HepG2 (cell line): ENCODE data around the gene ZNF618. TPM values are rescaled to one million over a fixed set of nuclear protein-coding genes. Genes with fewer than 3 reads are reported as not detected.
A peak's percentile ranks its signal among the peaks of the same experiment; 100 is the strongest.

Experiments used
- ATAC-seq: fragments of 200-7000 bp; cut with Tn5 transposase; 3 replicates; pipeline ENCODE4 v1.9.1; 2020; ENCODE audit warnings: mild to moderate bottlenecking, moderate library complexity
- BruUV-seq: library from RNA; stranded (reverse); fragments of 400-500 nt; replicated peaks from 2 replicates; lab custom pipeline; 2021; lab: Mats Ljungman, UMichigan
- CTCF ChIA-PET: fragments of 300-600 bp; formaldehyde crosslinking; extraction: SDS; loops from one replicate; lab custom pipeline; 2021; ENCODE audit warnings: low total read pairs, inconsistent platforms, low intra/inter-chr PET ratio; lab: Yijun Ruan, JAX
- POLR2A ChIA-PET: fragments of 350-600 bp; sonication (Branson Sonifier 250); formaldehyde crosslinking; loops from one replicate; lab custom pipeline; 2020; ENCODE audit warnings: antibody characterized with exemption, inconsistent platforms; lab: Yijun Ruan, JAX
- DNase-seq: peaks from one replicate; pipeline ENCODE4 v3.0.0-alpha.2; 2015; ENCODE audit warnings: low spot score
- FAIRE-seq: peaks from 3 replicates; lab custom pipeline; 2011; peaks lifted over from hg19 to GRCh38; lab: Jason Lieb, UNC
- H2AFZ ChIP-seq: one replicate; pipeline ENCODE4 v1.6.1; 2011; ENCODE audit warnings: low read length, inconsistent platforms
- H3K27ac ChIP-seq: fragments of 300-600 bp; 3 replicates; pipeline ENCODE4 v1.8.0; 2011; ENCODE audit warnings: mixed run types, mild to moderate bottlenecking, mixed read lengths, low read length, inconsistent platforms; ENCODE audit not compliant: insufficient read depth; ENCODE audit errors: extremely low read length
- H3K27me3 ChIP-seq, 2 experiments: fragments of 200-600 bp in 1 of 2; 2 replicates in 1 of 2; 3 replicates in 1 of 2; pipeline versions ENCODE4 v1.6.0 to v1.8.0; 2011; ENCODE audit warnings: low read length in 2 of 2, mild to moderate bottlenecking in 2 of 2, moderate library complexity in 2 of 2, inconsistent platforms in 1 of 2; ENCODE audit not compliant: insufficient read depth in 2 of 2, control insufficient read depth in 1 of 2
- H3K36me3 ChIP-seq, 2 experiments: fragments of 200-600 bp in 1 of 2; replicated peaks in 1 of 2; 2 replicates in 1 of 2; 3 replicates in 1 of 2; pipeline versions ENCODE4 v1.5.1 to v1.8.0; 2011; ENCODE audit warnings: low read length in 2 of 2, inconsistent platforms in 1 of 2; ENCODE audit not compliant: insufficient read depth in 2 of 2, control insufficient read depth in 1 of 2
- H3K4me1 ChIP-seq: 2 replicates; pipeline ENCODE4 v1.5.1; 2012; ENCODE audit warnings: low read length, inconsistent platforms; ENCODE audit not compliant: insufficient read depth
- H3K4me2 ChIP-seq: 2 replicates; pipeline ENCODE4 v1.6.0; 2011; ENCODE audit warnings: low read depth, low read length, inconsistent platforms
- H3K4me3 ChIP-seq, 3 experiments: fragments of 200-600 bp in 1 of 3; sonication (generic), shearing (Covaris generic) in 1 of 3; replicated peaks in 1 of 3; 2 replicates each; pipeline ENCODE4 v1.5.1; 2011 to 2016; ENCODE audit warnings: low read length in 3 of 3, inconsistent platforms in 2 of 3, low read depth in 2 of 3, mild to moderate bottlenecking in 2 of 3, control low read depth in 1 of 3, mixed read lengths in 1 of 3; ENCODE audit not compliant: insufficient read depth in 1 of 3
- H3K79me2 ChIP-seq: one replicate; pipeline ENCODE4 v1.6.1; 2011; ENCODE audit warnings: low read length, inconsistent platforms; ENCODE audit not compliant: insufficient read depth
- H3K9ac ChIP-seq: 2 replicates; pipeline ENCODE4 v1.6.0; 2011; ENCODE audit warnings: mild to moderate bottlenecking, low read depth, low read length, inconsistent platforms; ENCODE audit not compliant: insufficient read depth
- H3K9me3 ChIP-seq: 2 replicates; pipeline ENCODE4 v1.5.1; 2012; ENCODE audit warnings: mild to moderate bottlenecking, low read length
- H4K20me1 ChIP-seq: 2 replicates; pipeline ENCODE4 v1.6.0; 2011; ENCODE audit warnings: inconsistent platforms, mild to moderate bottlenecking, low read length, moderate library complexity; ENCODE audit not compliant: insufficient read depth
- CBX1 ChIP-seq: IDR thresholded peaks from one replicate; pipeline ENCODE4 v1.6.1; 2016; ENCODE audit warnings: antibody characterized with exemption, low read depth
- CENPBD1 ChIP-seq: sonication (generic); formaldehyde crosslinking; IDR thresholded peaks from 2 replicates; pipeline ENCODE4 v1.8.0; 2022; ENCODE audit warnings: missing genetic modification reagents, low read depth, mild to moderate bottlenecking, borderline replicate concordance
- CHD4 ChIP-seq: fragments of 200-600 bp; sonication (generic); IDR thresholded peaks from 2 replicates; pipeline ENCODE4 v1.7.0; 2017; ENCODE audit warnings: mild to moderate bottlenecking, low read length, borderline replicate concordance
- HMGA1 ChIP-seq: sonication (generic); formaldehyde crosslinking; conservative IDR thresholded peaks from 2 replicates; pipeline ENCODE4 v1.4.0; 2020; ENCODE audit warnings: missing genetic modification reagents
- HNF1B ChIP-seq: sonication (generic); formaldehyde crosslinking; IDR thresholded peaks from 2 replicates; pipeline ENCODE4 v1.5.1; 2020; ENCODE audit warnings: mild to moderate bottlenecking, moderate library complexity, missing genetic modification reagents
- HNRNPK ChIP-seq: fragments of 200-400 bp; formaldehyde crosslinking; IDR thresholded peaks from 2 replicates; pipeline ENCODE4 v1.6.1; 2018; ENCODE audit warnings: low read length, low read depth, moderate library complexity, mild to moderate bottlenecking; ENCODE audit not compliant: poor library complexity, severe bottlenecking
- POLR2G ChIP-seq: fragments of 200-400 bp; formaldehyde crosslinking; IDR thresholded peaks from 2 replicates; pipeline ENCODE4 v1.6.1; 2018; ENCODE audit warnings: mild to moderate bottlenecking, low read depth, low read length, moderate library complexity
- RFXANK ChIP-seq: IDR thresholded peaks from 2 replicates; pipeline ENCODE4 v1.6.1; 2016
- SMAD3 ChIP-seq: sonication (generic); formaldehyde crosslinking; IDR thresholded peaks from 2 replicates; pipeline ENCODE4 v1.4.0; 2020; ENCODE audit warnings: missing genetic modification reagents
- SNAI1 ChIP-seq: sonication (generic); formaldehyde crosslinking; IDR thresholded peaks from 2 replicates; pipeline ENCODE4 v1.5.0; 2020; ENCODE audit warnings: mild to moderate bottlenecking, missing genetic modification reagents, borderline replicate concordance
- ZBTB46 ChIP-seq: sonication (generic); formaldehyde crosslinking; IDR thresholded peaks from 2 replicates; pipeline ENCODE4 v1.4.0; 2020; ENCODE audit warnings: mild to moderate bottlenecking, missing genetic modification reagents, borderline replicate concordance
- ZNF143 ChIP-seq: sonication (generic); formaldehyde crosslinking; IDR thresholded peaks from 2 replicates; pipeline ENCODE4 v1.4.0; 2020; ENCODE audit warnings: missing genetic modification reagents
- ZNF20 ChIP-seq: sonication (generic); formaldehyde crosslinking; IDR thresholded peaks from 2 replicates; pipeline ENCODE4 v1.4.0; 2020; ENCODE audit warnings: mild to moderate bottlenecking, moderate library complexity, missing genetic modification reagents
- ZNF460 ChIP-seq: sonication (generic); formaldehyde crosslinking; IDR thresholded peaks from 2 replicates; pipeline ENCODE4 v1.5.1; 2020; ENCODE audit warnings: missing genetic modification reagents, mild to moderate bottlenecking, borderline replicate concordance
- ZNF557 ChIP-seq: sonication (generic); formaldehyde crosslinking; IDR thresholded peaks from 2 replicates; pipeline ENCODE4 v1.4.0; 2020; ENCODE audit warnings: missing genetic modification reagents
- ZNF570 ChIP-seq: sonication (generic); formaldehyde crosslinking; IDR thresholded peaks from 2 replicates; pipeline ENCODE4 v1.4.0; 2020; ENCODE audit warnings: mild to moderate bottlenecking, missing genetic modification reagents, borderline replicate concordance
- ZNF773 ChIP-seq: sonication (generic); formaldehyde crosslinking; IDR thresholded peaks from 2 replicates; pipeline ENCODE4 v1.4.0; 2020; ENCODE audit warnings: missing genetic modification reagents, borderline replicate concordance
- ZNF790 ChIP-seq: sonication (generic); formaldehyde crosslinking; IDR thresholded peaks from 2 replicates; pipeline ENCODE4 v1.8.0; 2022; ENCODE audit warnings: missing genetic modification reagents, mild to moderate bottlenecking, borderline replicate concordance
- ZNF816 ChIP-seq: sonication (generic); formaldehyde crosslinking; IDR thresholded peaks from 2 replicates; pipeline ENCODE4 v1.8.0; 2022; ENCODE audit warnings: missing genetic modification reagents, mild to moderate bottlenecking, borderline replicate concordance
- WGBS: methylation state at CpG from one replicate; pipeline ENCODE4 v1.1.6; 2017; ENCODE audit warnings: low lambda C conversion rate; 5-methylcytosine and 5-hydroxymethylcytosine counted together
- in situ Hi-C: cut with HindIII; loops from 2 replicates; pipeline ENCODE4 v1.10.0; 2017; ENCODE audit warnings: low pct_unique_long_range_greater_than_20kb; ENCODE audit not compliant: extremely low pct_ligation_motif_present
- intact Hi-C: fragments of 100-400 bp; cut with micrococcal nuclease; formaldehyde crosslinking; loops from one replicate; pipeline ENCODE4 v1.10.0; 2022; ENCODE audit not compliant: unreplicated experiment
- polyA plus RNA-seq, 8 experiments: library from polyadenylated mRNA; depleted of rRNA in 3 of 8; stranded (reverse) in 7 of 8; unstranded in 1 of 8; fragments of >200 nt; fragmentation: Illumina TruSeq in 4 of 8; extraction: Trizol in 4 of 8; gene quantifications; 2 replicates each; pipeline versions ENCODE4 v1.2.1 to v1.2.3, GENCODE V29; 2011 to 2016; ENCODE audit warnings: low read depth in 4 of 8, missing spikeins in 1 of 8, mixed read lengths in 1 of 8; ENCODE audit not compliant: insufficient read depth in 1 of 8
- total RNA-seq, 5 experiments: library from RNA; depleted of rRNA; stranded (reverse); fragments of >200 nt; fragmentation: Illumina TruSeq; extraction: Trizol; gene quantifications; 2 replicates each; pipeline ENCODE4 v1.2.3, GENCODE V29; 2016; ENCODE audit warnings: low read depth in 1 of 5

ZNF618 gene
- total and polyA plus RNA-seq, 2 of the 13 experiments (the other 11 are each of a cell fraction or from before 2014, with no cell fraction given) = 0.07 TPM

- Histone ChIP-seq H3K36me3 (peaks cover 14 to 26% of the 10 kb centered on the region in 2 experiments), H4K20me1 (peaks cover 28% of the 10 kb centered on the region), H2AFZ (no peak overlapping the region), H3K27me3 (no peaks in the 10 kb centered on the region; a peak in 1 of 5 replicates), H3K4me1 (peaks cover 78% of the 10 kb centered on the region), H3K9me3 (no peaks in the 10 kb centered on the region), H3K79me2 (peaks cover 54% of the 10 kb centered on the region), H3K4me2 (peak overlapping the region; percentile 97), H3K9ac (peak overlapping the region; percentile 87), H3K27ac (peak overlapping the region; percentile 98), H3K4me3 (peak overlapping the region in 2 of 3 experiments; percentile 76 to 91; a peak in 4 of 6 replicates)
- WGBS = 74% methylated on average over 5 of the region's 7 CpGs
- no peak for FAIRE-seq
- BruUV-seq = no TSS peak
- DNase-seq = no peak
- TF ChIP-seq HMGA1 (CRISPR knock-in tag) (no peak), ZNF570 (CRISPR knock-in tag) (no peak), ZNF790 (CRISPR knock-in tag) (no peak), RFXANK (CRISPR knock-in tag) (no peak), ZNF460 (no peak), ZNF20 (CRISPR knock-in tag) (0 out of 2 replicates have a peak, but pooled peaks have one; percentile 14), ZNF557 (CRISPR knock-in tag) (no peak), ZNF773 (CRISPR knock-in tag) (no peak), SMAD3 (CRISPR knock-in tag) (no peak), HNF1B (CRISPR knock-in tag) (no peak), CENPBD1 (CRISPR knock-in tag) (no peak), SNAI1 (CRISPR knock-in tag) (0 out of 2 replicates have a peak, but pooled peaks have one; percentile 9), ZBTB46 (CRISPR knock-in tag) (0 out of 2 replicates have a peak, but pooled peaks have one; percentile 13), CHD4 (peak; percentile 97), POLR2G (no peak), CBX1 (peak; percentile 12), HNRNPK (no peak), ZNF816 (CRISPR knock-in tag) (0 out of 2 replicates have a peak, but pooled peaks have one; percentile 1), ZNF143 (CRISPR knock-in tag) (no peak)
- ATAC-seq = no peak
- in situ Hi-C loops = no loop called here
- intact Hi-C loops = no loop called here
- CTCF ChIA-PET = no interaction called here
- POLR2A ChIA-PET = interaction anchor here (0.6 to 7.4 kb wide), 12 partner anchors 9 to 250 kb away, joined by 3 to 75 read pairs (median 11); partner anchors contain the start of gene KIF12
Observed at GRCh38 chr9:114078781-114079156, 202.7 kb downstream of the ZNF618 start.
